HEK293 (cell line): ENCODE results near the gene MCM7.

Experiments used
- CTCF ChIA-PET: fragments of 350-600 bp; formaldehyde crosslinking; extraction: SDS; loops from one replicate; lab custom pipeline; 2021; ENCODE audit warnings: antibody characterized with exemption; lab: Yijun Ruan, JAX
- POLR2A ChIA-PET: fragments of 300-600 bp; formaldehyde crosslinking; extraction: SDS; loops from one replicate; lab custom pipeline; 2020; ENCODE audit warnings: antibody characterized with exemption, inconsistent platforms; lab: Yijun Ruan, JAX
- H3K27ac ChIP-seq: fragments of 200-500 bp; sonication (Bioruptor generic); 2 replicates; pipeline ENCODE4 v1.5.1; 2014; ENCODE audit warnings: low read depth, low read length, control low read depth, inconsistent platforms; ENCODE audit errors: extremely low read depth
- H3K36me3 ChIP-seq, 2 experiments: fragments of 200-500 bp in 1 of 2; sonication (Bioruptor generic) in 1 of 2; 1 replicate in 1 of 2; 2 replicates in 1 of 2; pipeline ENCODE4 v1.5.1; 2014 to 2017; ENCODE audit warnings: inconsistent platforms in 2 of 2, low read length in 2 of 2; ENCODE audit not compliant: control insufficient read depth in 2 of 2, insufficient read depth in 1 of 2
- H3K4me1 ChIP-seq: fragments of 200-500 bp; sonication (Bioruptor generic); 2 replicates; pipeline ENCODE4 v1.5.1; 2014; ENCODE audit warnings: mild to moderate bottlenecking, low read length, inconsistent platforms; ENCODE audit not compliant: control insufficient read depth, insufficient read depth
- H3K4me3 ChIP-seq: 2 replicates; pipeline ENCODE4 v1.5.1; 2011; ENCODE audit warnings: low read depth, mild to moderate bottlenecking, control low read depth, low read length, moderate library complexity
- H3K9me3 ChIP-seq: fragments of 200-500 bp; sonication (Bioruptor generic); 2 replicates; pipeline ENCODE4 v1.5.1; 2014; ENCODE audit warnings: low read depth, low read length, inconsistent platforms; ENCODE audit not compliant: control insufficient read depth, insufficient read depth
- IKZF3 ChIP-seq: fragments of 450-650 bp; IDR thresholded peaks from 2 replicates; pipeline ENCODE4 v1.5.0; 2018; ENCODE audit warnings: missing biosample characterization, mild to moderate bottlenecking, missing genetic modification characterization, moderate library complexity
- PRDM10 ChIP-seq: fragments of 450-650 bp; formaldehyde crosslinking; IDR thresholded peaks from 2 replicates; pipeline ENCODE4 v1.5.1; 2016; ENCODE audit warnings: missing biosample characterization, missing genetic modification characterization
- SETDB1 ChIP-seq: IDR thresholded peaks from one replicate; pipeline ENCODE4 v1.6.1; 2017; ENCODE audit warnings: mild to moderate bottlenecking, low read length, moderate library complexity, mixed read lengths; ENCODE audit not compliant: insufficient read length
- SP2 ChIP-seq: fragments of 450-650 bp; formaldehyde crosslinking; IDR thresholded peaks from 2 replicates; pipeline ENCODE4 v1.5.1; 2016; ENCODE audit warnings: missing biosample characterization, missing genetic modification characterization
- TRIM28 ChIP-seq: IDR thresholded peaks from 2 replicates; pipeline ENCODE4 v1.6.1; 2011; ENCODE audit warnings: low read length, control low read depth, borderline replicate concordance
- WT1 ChIP-seq: fragments of 450-650 bp; formaldehyde crosslinking; IDR thresholded peaks from 2 replicates; pipeline ENCODE4 v1.5.1; 2016; ENCODE audit warnings: missing biosample characterization, missing genetic modification characterization
- YY2 ChIP-seq: fragments of 450-650 bp; formaldehyde crosslinking; IDR thresholded peaks from 2 replicates; pipeline ENCODE4 v1.5.1; 2016; ENCODE audit warnings: missing biosample characterization, missing genetic modification characterization
- ZFHX2 ChIP-seq: fragments of 450-650 bp; formaldehyde crosslinking; conservative IDR thresholded peaks from 2 replicates; pipeline ENCODE4 v1.5.1; 2016; ENCODE audit warnings: missing biosample characterization, missing genetic modification characterization
- ZNF132 ChIP-seq: fragments of 450-650 bp; formaldehyde crosslinking; IDR thresholded peaks from 2 replicates; pipeline ENCODE4 v1.5.1; 2017; ENCODE audit warnings: missing biosample characterization, missing genetic modification characterization, borderline replicate concordance
- ZNF157 ChIP-seq: fragments of 450-650 bp; formaldehyde crosslinking; IDR thresholded peaks from 2 replicates; pipeline ENCODE4 v1.5.1; 2016; ENCODE audit warnings: missing biosample characterization, missing genetic modification characterization
- ZNF335 ChIP-seq: fragments of 450-650 bp; formaldehyde crosslinking; conservative IDR thresholded peaks from 2 replicates; pipeline ENCODE4 v1.5.1; 2016; ENCODE audit warnings: missing biosample characterization, missing genetic modification characterization
- ZNF362 ChIP-seq: fragments of 450-650 bp; formaldehyde crosslinking; IDR thresholded peaks from 2 replicates; pipeline ENCODE4 v1.5.1; 2016; ENCODE audit warnings: missing biosample characterization, missing genetic modification characterization
- ZNF404 ChIP-seq: fragments of 450-650 bp; formaldehyde crosslinking; IDR thresholded peaks from 2 replicates; pipeline ENCODE4 v1.5.1; 2017; ENCODE audit warnings: missing biosample characterization, missing genetic modification characterization
- ZNF473 ChIP-seq: fragments of 450-650 bp; formaldehyde crosslinking; IDR thresholded peaks from 2 replicates; pipeline ENCODE4 v1.5.1; 2017; ENCODE audit warnings: missing biosample characterization, missing genetic modification characterization
- ZNF48 ChIP-seq: fragments of 450-650 bp; formaldehyde crosslinking; IDR thresholded peaks from 2 replicates; pipeline ENCODE4 v1.5.1; 2016; ENCODE audit warnings: missing biosample characterization, missing genetic modification characterization
- ZNF555 ChIP-seq: fragments of 450-650 bp; formaldehyde crosslinking; conservative IDR thresholded peaks from 2 replicates; pipeline ENCODE4 v1.5.1; 2017; ENCODE audit warnings: missing biosample characterization, mild to moderate bottlenecking, missing genetic modification characterization, inconsistent platforms
- ZNF571 ChIP-seq: fragments of 450-650 bp; formaldehyde crosslinking; IDR thresholded peaks from 2 replicates; pipeline ENCODE4 v1.5.0; 2017; ENCODE audit warnings: missing biosample characterization, missing genetic modification characterization
- ZNF610 ChIP-seq: fragments of 450-650 bp; formaldehyde crosslinking; IDR thresholded peaks from 2 replicates; pipeline ENCODE4 v1.5.1; 2016; ENCODE audit warnings: missing biosample characterization, missing genetic modification characterization, borderline replicate concordance
- ZNF624 ChIP-seq: fragments of 450-650 bp; formaldehyde crosslinking; IDR thresholded peaks from 2 replicates; pipeline ENCODE4 v1.5.1; 2017; ENCODE audit warnings: missing biosample characterization, missing genetic modification characterization
- ZNF629 ChIP-seq: fragments of 450-650 bp; formaldehyde crosslinking; IDR thresholded peaks from 2 replicates; pipeline ENCODE4 v1.5.1; 2017; ENCODE audit warnings: missing biosample characterization, missing genetic modification characterization
- ZNF707 ChIP-seq: fragments of 450-650 bp; formaldehyde crosslinking; IDR thresholded peaks from 2 replicates; pipeline ENCODE4 v1.5.1; 2016; ENCODE audit warnings: missing biosample characterization, missing genetic modification characterization
- TF ChIP-seq, protein P1 (sequence below): fragments of 450-650 bp; formaldehyde crosslinking; IDR thresholded peaks from 2 replicates; pipeline ENCODE4 v1.5.1; 2016; ENCODE audit warnings: missing biosample characterization, missing genetic modification characterization
- TF ChIP-seq, protein P2 (sequence below): fragments of 450-650 bp; formaldehyde crosslinking; IDR thresholded peaks from 2 replicates; pipeline ENCODE4 v1.5.1; 2016; ENCODE audit warnings: missing biosample characterization, missing genetic modification characterization
- TF ChIP-seq, protein P3 (sequence below): fragments of 450-650 bp; IDR thresholded peaks from 2 replicates; pipeline ENCODE4 v1.5.1; 2018; ENCODE audit warnings: missing biosample characterization, mild to moderate bottlenecking, missing genetic modification characterization
- TF ChIP-seq, protein P4 (sequence below): fragments of 450-650 bp; formaldehyde crosslinking; IDR thresholded peaks from 2 replicates; pipeline ENCODE4 v1.5.1; 2016; ENCODE audit warnings: missing biosample characterization, missing genetic modification characterization

MCM7 gene

GRCh38 chr7:100082978-100083377, 18.2 kb downstream of the MCM7 start (continued):
- no peak for TF ChIP-seq ZNF629 (tag by site-specific recombination)
- TF ChIP-seq IKZF3, result no peak
- no peak for TF ChIP-seq ZFHX2 (tag by site-specific recombination)
- TF ChIP-seq, protein P1, sequence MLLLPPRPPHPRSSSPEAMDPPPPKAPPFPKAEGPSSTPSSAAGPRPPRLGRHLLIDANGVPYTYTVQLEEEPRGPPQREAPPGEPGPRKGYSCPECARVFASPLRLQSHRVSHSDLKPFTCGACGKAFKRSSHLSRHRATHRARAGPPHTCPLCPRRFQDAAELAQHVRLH (tag by site-specific recombination), result no peak
- TF ChIP-seq, protein P2, sequence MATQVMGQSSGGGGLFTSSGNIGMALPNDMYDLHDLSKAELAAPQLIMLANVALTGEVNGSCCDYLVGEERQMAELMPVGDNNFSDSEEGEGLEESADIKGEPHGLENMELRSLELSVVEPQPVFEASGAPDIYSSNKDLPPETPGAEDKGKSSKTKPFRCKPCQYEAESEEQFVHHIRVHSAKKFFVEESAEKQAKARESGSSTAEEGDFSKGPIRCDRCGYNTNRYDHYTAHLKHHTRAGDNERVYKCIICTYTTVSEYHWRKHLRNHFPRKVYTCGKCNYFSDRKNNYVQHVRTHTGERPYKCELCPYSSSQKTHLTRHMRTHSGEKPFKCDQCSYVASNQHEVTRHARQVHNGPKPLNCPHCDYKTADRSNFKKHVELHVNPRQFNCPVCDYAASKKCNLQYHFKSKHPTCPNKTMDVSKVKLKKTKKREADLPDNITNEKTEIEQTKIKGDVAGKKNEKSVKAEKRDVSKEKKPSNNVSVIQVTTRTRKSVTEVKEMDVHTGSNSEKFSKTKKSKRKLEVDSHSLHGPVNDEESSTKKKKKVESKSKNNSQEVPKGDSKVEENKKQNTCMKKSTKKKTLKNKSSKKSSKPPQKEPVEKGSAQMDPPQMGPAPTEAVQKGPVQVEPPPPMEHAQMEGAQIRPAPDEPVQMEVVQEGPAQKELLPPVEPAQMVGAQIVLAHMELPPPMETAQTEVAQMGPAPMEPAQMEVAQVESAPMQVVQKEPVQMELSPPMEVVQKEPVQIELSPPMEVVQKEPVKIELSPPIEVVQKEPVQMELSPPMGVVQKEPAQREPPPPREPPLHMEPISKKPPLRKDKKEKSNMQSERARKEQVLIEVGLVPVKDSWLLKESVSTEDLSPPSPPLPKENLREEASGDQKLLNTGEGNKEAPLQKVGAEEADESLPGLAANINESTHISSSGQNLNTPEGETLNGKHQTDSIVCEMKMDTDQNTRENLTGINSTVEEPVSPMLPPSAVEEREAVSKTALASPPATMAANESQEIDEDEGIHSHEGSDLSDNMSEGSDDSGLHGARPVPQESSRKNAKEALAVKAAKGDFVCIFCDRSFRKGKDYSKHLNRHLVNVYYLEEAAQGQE (tag by site-specific recombination), result no peak
- no peak for TF ChIP-seq ZNF48 (tag by site-specific recombination)
- TF ChIP-seq SP2 (tag by site-specific recombination), result no peak
- no peak for TF ChIP-seq ZNF404
- TF ChIP-seq TRIM28, result no peak
- TF ChIP-seq ZNF610 (tag by site-specific recombination), result no peak
- no peak for TF ChIP-seq ZNF157 (tag by site-specific recombination)
- TF ChIP-seq ZNF624 (tag by site-specific recombination), result no peak
- TF ChIP-seq ZNF571 (tag by site-specific recombination), result no peak
- peak; percentile 1; the same call in 1 of the 2 replicates for TF ChIP-seq ZNF335 (tag by site-specific recombination)
- TF ChIP-seq ZNF707 (tag by site-specific recombination), result no peak
- no peak for TF ChIP-seq ZNF473 (tag by site-specific recombination)
- no peak for TF ChIP-seq ZNF132 (tag by site-specific recombination)
- no peak for TF ChIP-seq ZNF362 (tag by site-specific recombination)

DNA sequence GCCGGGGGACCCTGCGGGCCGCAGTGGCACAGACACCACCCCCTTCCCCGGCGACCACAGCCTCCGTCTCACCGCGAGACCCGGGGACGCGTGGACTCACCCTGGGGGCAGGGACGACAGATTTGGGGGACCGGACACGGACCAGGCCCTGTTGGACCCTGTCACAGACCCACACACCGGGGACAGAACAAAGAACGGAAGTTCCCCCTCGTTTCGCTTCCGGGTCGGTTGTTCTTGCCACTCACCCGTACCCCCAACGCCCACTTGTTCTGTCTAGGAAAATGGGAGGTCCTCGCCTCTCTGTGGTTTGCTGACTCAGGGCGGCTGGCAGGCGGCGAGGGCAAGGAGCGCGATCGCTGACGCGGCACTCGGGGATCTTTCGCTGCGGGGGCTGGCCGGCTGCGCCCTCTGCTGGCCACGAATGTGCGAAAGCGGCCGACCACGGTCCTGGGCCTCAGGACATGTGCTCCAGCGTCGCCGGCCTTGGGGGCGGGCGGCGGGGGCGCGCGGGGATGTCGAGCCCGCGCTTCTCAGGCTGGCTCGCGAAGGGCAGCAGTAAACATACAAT, 19.6 kb downstream of the MCM7 start, which contains the start of gene ZNF3:
Gene ZNF3 (minus strand): TSS at position 189 of the 568 bp plus-strand sequence. CDS start 4,366 bp downstream, outside the sequence.
- H3K36me3 ChIP-seq, result peaks cover 14 to 33% of the 10 kb centered on the region in 2 experiments; a peak in 2 of 3 replicates
- ChIA-PET CTCF (interaction anchor here (0.7 to 1.2 kb wide), 6 partner anchors 11 to 685 kb away, joined by 3 to 8 read pairs (median 4); no protein-coding TSS in a partner anchor), POLR2A (interaction anchor here (0.8 to 1.2 kb wide), 5 partner anchors 19 to 347 kb away, joined by 3 to 32 read pairs (median 4); partner anchors contain the start of genes AP4M1, MCM7, MEPCE and ZCWPW1)
- no peaks in the 10 kb centered on the region for H3K9me3 ChIP-seq
- H3K4me3 ChIP-seq, result peak within 1 kb of the TSS; percentile 100
- peak within 1 kb of the TSS; percentile 37; the same call in 1 of the 2 replicates for H3K27ac ChIP-seq
- H3K4me1 ChIP-seq, result no peaks in the 10 kb centered on the region
- TF ChIP-seq, protein P3, sequence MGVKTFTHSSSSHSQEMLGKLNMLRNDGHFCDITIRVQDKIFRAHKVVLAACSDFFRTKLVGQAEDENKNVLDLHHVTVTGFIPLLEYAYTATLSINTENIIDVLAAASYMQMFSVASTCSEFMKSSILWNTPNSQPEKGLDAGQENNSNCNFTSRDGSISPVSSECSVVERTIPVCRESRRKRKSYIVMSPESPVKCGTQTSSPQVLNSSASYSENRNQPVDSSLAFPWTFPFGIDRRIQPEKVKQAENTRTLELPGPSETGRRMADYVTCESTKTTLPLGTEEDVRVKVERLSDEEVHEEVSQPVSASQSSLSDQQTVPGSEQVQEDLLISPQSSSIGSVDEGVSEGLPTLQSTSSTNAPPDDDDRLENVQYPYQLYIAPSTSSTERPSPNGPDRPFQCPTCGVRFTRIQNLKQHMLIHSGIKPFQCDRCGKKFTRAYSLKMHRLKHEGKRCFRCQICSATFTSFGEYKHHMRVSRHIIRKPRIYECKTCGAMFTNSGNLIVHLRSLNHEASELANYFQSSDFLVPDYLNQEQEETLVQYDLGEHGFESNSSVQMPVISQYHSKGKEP (tag by site-specific recombination), result peak; percentile 77
- TF ChIP-seq PRDM10 (tag by site-specific recombination) (0 out of 2 replicates have a peak, but pooled peaks have one; percentile 43), YY2 (0 out of 2 replicates have a peak, but pooled peaks have one; percentile 45), WT1 (tag by site-specific recombination) (no peak), SETDB1 (no peak), SP2 (tag by site-specific recombination) (peak; percentile 93), ZNF555 (no peak)
- TF ChIP-seq, protein P4, sequence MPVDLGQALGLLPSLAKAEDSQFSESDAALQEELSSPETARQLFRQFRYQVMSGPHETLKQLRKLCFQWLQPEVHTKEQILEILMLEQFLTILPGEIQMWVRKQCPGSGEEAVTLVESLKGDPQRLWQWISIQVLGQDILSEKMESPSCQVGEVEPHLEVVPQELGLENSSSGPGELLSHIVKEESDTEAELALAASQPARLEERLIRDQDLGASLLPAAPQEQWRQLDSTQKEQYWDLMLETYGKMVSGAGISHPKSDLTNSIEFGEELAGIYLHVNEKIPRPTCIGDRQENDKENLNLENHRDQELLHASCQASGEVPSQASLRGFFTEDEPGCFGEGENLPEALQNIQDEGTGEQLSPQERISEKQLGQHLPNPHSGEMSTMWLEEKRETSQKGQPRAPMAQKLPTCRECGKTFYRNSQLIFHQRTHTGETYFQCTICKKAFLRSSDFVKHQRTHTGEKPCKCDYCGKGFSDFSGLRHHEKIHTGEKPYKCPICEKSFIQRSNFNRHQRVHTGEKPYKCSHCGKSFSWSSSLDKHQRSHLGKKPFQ (tag by site-specific recombination), result no peak
